ENCODE data around the gene ST13.

DNA sequence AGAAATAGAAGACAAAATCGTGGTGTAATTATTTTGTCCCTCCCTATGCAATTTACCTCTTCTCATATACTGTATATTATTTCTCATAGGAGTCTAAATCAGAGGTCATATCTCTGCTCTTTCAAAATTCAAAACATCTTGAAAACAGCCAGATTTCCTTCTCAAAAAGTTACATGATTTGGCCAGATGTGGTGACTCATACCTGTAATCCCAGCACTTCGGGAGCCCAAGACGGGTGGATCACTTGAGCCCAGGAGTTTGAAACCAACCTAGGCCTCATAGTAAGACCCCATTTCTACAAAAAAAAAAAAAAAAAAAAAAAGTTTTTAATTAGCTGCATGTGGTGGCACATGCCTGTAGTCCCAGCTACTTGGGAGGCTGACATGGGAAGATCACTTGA, 34.4 kb upstream of the ST13 start:
- TF ChIP-seq CTCF (IDR thresholded peaks at IDR 0.05; ENCODE audit: low read depth, low read length) (no peak), EZH2phosphoT487 (IDR thresholded peaks at IDR 0.05; ENCODE audit: low read depth) (no peak)
